Mesothelial cell of epicardium (in vitro differentiated cells): Measurements from ENCODE around the gene SOX9. TPM values are rescaled to one million over a fixed set of nuclear protein-coding genes. Genes with fewer than 3 reads are reported as not detected.

Source experiments
- DNase-seq, 2 experiments: peaks; one replicate each; pipeline ENCODE4 v3.0.0; 2021; ENCODE audit warnings: low spot score in 2 of 2; ENCODE audit not compliant: unreplicated experiment in 2 of 2
- H3K27ac Mint-ChIP-seq: 2 replicates; pipeline ENCODE4 v1.8.0; 2021; ENCODE audit warnings: mixed read lengths
- H3K27me3 Mint-ChIP-seq: 2 replicates; pipeline ENCODE4 v1.8.0; 2021; ENCODE audit warnings: low read depth, mixed read lengths
- H3K36me3 Mint-ChIP-seq: 2 replicates; pipeline ENCODE4 v1.8.0; 2021; ENCODE audit warnings: mixed read lengths
- H3K4me1 Mint-ChIP-seq: 2 replicates; pipeline ENCODE4 v1.8.0; 2021; ENCODE audit warnings: mixed read lengths
- H3K4me3 Mint-ChIP-seq: 2 replicates; pipeline ENCODE4 v1.8.0; 2021; ENCODE audit warnings: mild to moderate bottlenecking, moderate library complexity, mixed read lengths
- H3K9me3 Mint-ChIP-seq: 2 replicates; pipeline ENCODE4 v1.8.0; 2021; ENCODE audit warnings: mixed read lengths
- CTCF ChIP-seq: fragments of 200-600 bp; sonication (generic); IDR thresholded peaks from one replicate; pipeline ENCODE4 v1.5.0; 2021; ENCODE audit warnings: antibody characterized with exemption; ENCODE audit not compliant: unreplicated experiment
- total RNA-seq: library from RNA; stranded (reverse); gene quantifications from 3 replicates; pipeline ENCODE4 v1.2.1, GENCODE V29; 2021

SOX9 gene
- total RNA-seq, 1 donor from 2014 or later, result 47.1 TPM

GRCh38 chr17:72125226-72125651 is 4.4 kb downstream of the SOX9 start:
- TF ChIP-seq CTCF, result no peak
- DNase-seq, result no peak
- peaks cover 11% of the 10 kb centered on the region for H3K36me3 Mint-ChIP-seq
- H3K27me3 Mint-ChIP-seq, result peaks cover 14% of the 10 kb centered on the region
- H3K9me3 Mint-ChIP-seq, result no peaks in the 10 kb centered on the region
- H3K4me1 Mint-ChIP-seq, result peaks cover 62% of the 10 kb centered on the region
- peak overlapping the region; percentile 72 for H3K4me3 Mint-ChIP-seq
- H3K27ac Mint-ChIP-seq, result peak overlapping the region; percentile 88

GRCh38 chr17:72125742-72126141 is 4.9 kb downstream of the SOX9 start:
- peaks cover 11% of the 10 kb centered on the region for H3K36me3 Mint-ChIP-seq

GRCh38 chr17:72126575-72127486 is 6.0 kb downstream of the SOX9 start:
- H3K4me1 Mint-ChIP-seq, result peaks cover 57% of the 10 kb centered on the region
- TF ChIP-seq CTCF, result no peak
- no peak for DNase-seq
- H3K27ac Mint-ChIP-seq, result peak overlapping the region; percentile 89
- H3K9me3 Mint-ChIP-seq, result no peaks in the 10 kb centered on the region
- H3K4me3 Mint-ChIP-seq, result no peak overlapping the region
- peaks cover 7% of the 10 kb centered on the region for H3K27me3 Mint-ChIP-seq
- peaks cover 11% of the 10 kb centered on the region for H3K36me3 Mint-ChIP-seq

More at GRCh38 chr17:72125742-72126141, 4.9 kb downstream of the SOX9 start:
- DNase-seq, result no peak
- TF ChIP-seq CTCF, result no peak
- H3K4me3 Mint-ChIP-seq, result peak overlapping the region; percentile 53
- H3K9me3 Mint-ChIP-seq, result no peaks in the 10 kb centered on the region
- peaks cover 11% of the 10 kb centered on the region for H3K27me3 Mint-ChIP-seq
- H3K4me1 Mint-ChIP-seq, result peaks cover 60% of the 10 kb centered on the region
- peak overlapping the region; percentile 87 for H3K27ac Mint-ChIP-seq

- no peaks in the 10 kb centered on the region for H3K9me3 Mint-ChIP-seq
- H3K27me3 Mint-ChIP-seq, result peaks cover 1% of the 10 kb centered on the region
- H3K4me3 Mint-ChIP-seq, result no peak overlapping the region
- H3K36me3 Mint-ChIP-seq, result peaks cover 7% of the 10 kb centered on the region
- peak overlapping the region; percentile 89 for H3K27ac Mint-ChIP-seq
- DNase-seq, result no peak
- no peak for TF ChIP-seq CTCF
- peaks cover 48% of the 10 kb centered on the region for H3K4me1 Mint-ChIP-seq
These were observed 7.2 kb downstream of the SOX9 start for GRCh38 chr17:72128039-72128438.

GRCh38 chr17:72134608-72135394 is 14.0 kb downstream of the SOX9 start:
- no peak overlapping the region for H3K27ac Mint-ChIP-seq
- H3K27me3 Mint-ChIP-seq, result peaks cover 2% of the 10 kb centered on the region
- H3K4me3 Mint-ChIP-seq, result no peak overlapping the region
- TF ChIP-seq CTCF, result no peak
- no peak for DNase-seq
- peaks cover 18% of the 10 kb centered on the region for H3K4me1 Mint-ChIP-seq
- no peaks in the 10 kb centered on the region for H3K9me3 Mint-ChIP-seq
- no peaks in the 10 kb centered on the region for H3K36me3 Mint-ChIP-seq
